NCI-H82 treated with DMSO at 0.1 percent for 48 hours (cell line): Measurements from ENCODE around the gene MAN1A2.
"Not testable (repeated sequence)": the region's sequence is repeated elsewhere in the genome, so short reads cannot be mapped to it uniquely, and the experiment has no call there.

Experiments
- DNase-seq: peaks from one replicate; lab custom pipeline; 2025; ENCODE audit not compliant: unreplicated experiment; lab: John Stamatoyannopoulos, UW

The MAN1A2 gene

DNA sequence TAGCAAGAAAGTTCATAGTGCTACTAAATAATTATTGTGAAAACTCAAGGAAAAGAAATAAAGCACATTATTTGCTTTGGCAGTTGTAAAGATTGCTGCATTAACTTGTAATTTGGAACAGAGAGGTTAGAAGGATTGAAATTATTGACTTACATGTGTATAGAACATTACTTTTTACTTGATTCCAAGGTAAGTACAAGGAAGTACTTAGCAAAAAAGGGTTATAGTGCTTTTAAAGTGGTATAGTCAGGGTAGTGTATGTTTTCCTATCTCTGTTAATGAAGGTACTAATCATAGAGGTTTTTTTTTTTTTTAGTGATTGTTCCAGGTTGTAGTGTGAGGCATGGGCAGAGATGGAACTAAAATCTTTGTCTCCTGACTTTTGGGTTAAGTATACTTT, 29.4 kb downstream of the MAN1A2 start:
- DNase-seq: no peak

DNA sequence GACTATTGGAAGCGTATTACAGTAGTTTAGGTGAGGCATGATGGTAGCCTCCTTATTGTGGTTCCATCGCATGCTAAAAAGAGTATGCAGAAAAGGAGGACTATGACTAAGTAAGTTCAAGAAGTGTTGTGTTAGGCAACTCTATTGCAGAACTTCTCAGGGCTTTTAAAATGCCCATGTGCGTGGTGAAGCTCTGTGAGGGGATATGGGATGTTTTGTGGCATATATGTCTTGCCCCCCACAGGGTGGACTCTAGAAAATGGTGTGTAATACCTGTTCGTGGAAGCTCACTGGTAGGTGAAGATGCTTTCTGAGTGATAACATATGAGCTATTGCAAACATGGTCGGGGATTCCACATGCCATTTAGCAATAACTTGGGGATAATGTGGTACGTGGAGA, 31.7 kb downstream of the MAN1A2 start:
- DNase-seq: no peak

- DNase-seq: no peak
These were observed 34.5 kb downstream of the MAN1A2 start for GRCh38 chr1:117401761-117402160.

- DNase-seq: no peak
These were observed 36.3 kb downstream of the MAN1A2 start for GRCh38 chr1:117403597-117403996.

DNA sequence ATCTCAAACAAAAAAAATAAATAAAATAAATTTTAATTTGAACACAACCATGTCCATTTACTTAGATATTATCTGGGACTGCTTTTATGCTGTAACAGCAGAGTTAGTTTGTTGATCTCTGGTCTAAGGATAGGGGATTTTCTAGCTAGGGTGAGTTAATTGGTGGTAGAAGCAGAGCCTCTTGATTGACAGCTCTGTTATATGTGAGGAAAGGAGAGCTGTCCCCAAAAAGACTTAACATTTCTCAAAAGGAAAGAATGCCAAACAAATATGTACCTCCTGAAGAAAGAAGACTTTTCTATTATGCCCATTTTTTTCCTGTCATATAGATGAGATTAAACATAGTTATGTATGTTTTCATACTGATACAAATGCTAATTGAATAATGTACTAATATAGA, 37.8 kb downstream of the MAN1A2 start:
- no peak for DNase-seq

DNA sequence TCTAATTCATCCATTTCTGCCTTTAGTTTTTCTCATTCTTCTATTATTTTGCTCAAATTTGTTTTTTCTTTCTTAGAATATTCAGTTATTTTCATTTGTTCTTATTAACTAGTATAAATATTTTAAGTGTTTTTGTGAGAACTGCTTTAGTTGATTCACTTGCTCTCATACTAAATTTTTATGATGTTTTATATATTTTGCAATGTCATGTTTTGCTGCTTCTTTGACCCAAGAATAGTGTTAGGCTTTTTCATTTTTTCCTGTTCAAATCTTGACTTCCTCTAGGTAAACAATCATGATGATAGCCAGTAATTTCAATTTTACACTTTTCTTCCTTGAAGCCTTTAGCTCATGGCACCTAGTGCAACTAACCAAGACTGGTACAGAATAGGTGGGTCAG, 45.2 kb downstream of the MAN1A2 start:
- DNase-seq: no peak

DNA sequence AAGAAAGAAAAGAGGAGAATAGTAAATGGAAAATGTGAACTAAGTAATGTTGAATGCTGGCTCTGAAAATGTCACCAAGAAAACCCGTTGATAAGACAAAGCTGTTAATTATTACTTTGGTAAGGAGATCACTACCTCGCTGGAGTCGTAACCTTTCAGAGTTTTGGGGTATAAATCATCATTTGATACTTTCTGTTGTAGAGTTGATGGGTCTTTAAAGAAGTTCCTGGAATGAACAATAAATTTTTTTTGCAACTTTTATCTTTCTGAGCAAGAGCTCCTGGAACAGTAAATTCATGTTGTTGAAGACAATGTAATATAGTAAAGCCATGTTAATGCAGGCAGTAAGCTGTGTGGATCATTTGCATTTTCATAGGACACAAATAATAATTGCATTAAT, 46.2 kb downstream of the MAN1A2 start:
- no peak for DNase-seq

DNA sequence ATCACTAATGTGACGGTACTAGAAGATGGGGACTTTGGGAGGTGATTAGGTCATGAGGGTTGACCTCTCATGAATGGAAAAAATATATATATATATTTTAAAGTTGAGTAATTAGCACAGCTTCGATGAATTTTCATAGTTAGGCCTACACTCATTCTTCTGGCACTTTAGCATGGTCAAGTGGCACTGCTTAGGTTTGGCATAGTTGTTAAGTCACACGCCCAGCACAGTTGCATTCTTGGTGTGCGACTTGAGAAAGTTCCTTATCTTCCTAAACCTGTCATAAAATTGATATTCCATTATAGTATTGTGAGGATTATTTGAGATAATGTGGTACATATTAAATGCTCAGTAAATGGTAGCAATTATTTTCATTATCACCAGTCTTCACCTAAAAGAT, 47.7 kb downstream of the MAN1A2 start:
- DNase-seq: no peak

- DNase-seq: no peak
These were observed 48.8 kb downstream of the MAN1A2 start for GRCh38 chr1:117416004-117416403.

GRCh38 chr1:117416546-117417125, 49.4 kb downstream of the MAN1A2 start:
- DNase-seq: no peak

DNA sequence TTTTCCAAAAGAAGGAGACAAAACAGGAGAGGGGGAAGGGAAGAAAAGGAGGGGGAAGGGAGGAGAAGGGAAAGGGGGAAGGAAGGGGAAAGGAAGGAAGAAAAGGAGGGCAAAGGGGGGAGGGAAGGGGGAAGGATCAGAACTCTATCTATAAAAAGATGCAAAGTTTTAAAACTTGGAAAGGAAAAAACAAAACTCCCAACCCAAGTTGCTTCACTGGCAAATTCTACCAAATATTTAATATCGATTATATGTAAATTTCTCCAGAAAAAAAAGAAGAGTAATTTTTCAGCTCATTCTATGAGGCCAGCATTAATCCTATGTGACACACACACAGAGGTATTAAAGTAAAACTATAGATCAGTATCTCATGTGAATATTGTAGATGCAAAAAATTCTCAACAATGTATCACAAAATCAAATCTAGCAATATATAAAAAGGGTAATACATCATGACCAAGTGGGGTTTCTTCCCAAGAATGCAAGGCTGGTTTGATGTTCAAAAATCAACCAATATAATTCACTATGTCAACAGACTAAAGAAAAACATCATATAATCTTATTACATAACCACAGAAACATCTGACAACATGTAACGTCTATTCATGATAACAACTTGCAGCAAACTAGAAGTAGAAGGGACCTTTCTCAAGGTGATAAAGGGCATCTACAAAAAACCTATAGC, 57.9 kb downstream of the MAN1A2 start:
- no peak for DNase-seq

GRCh38 chr1:117427297-117427696, 60.0 kb downstream of the MAN1A2 start:
- DNase-seq: no peak

- no peak for DNase-seq
These were observed 66.7 kb downstream of the MAN1A2 start for GRCh38 chr1:117433943-117434342.

- DNase-seq: no peak
These were observed 69.3 kb downstream of the MAN1A2 start for GRCh38 chr1:117436513-117436912.

GRCh38 chr1:117447661-117448060, 80.4 kb downstream of the MAN1A2 start:
- no peak for DNase-seq

GRCh38 chr1:117452216-117452615, 85.0 kb downstream of the MAN1A2 start:
- no peak for DNase-seq

- no peak for DNase-seq
These were observed 86.7 kb downstream of the MAN1A2 start for GRCh38 chr1:117453958-117454357.

GRCh38 chr1:117458410-117458809, 91.2 kb downstream of the MAN1A2 start:
- DNase-seq: not testable (repeated sequence)

- DNase-seq: no peak
These were observed 99.5 kb downstream of the MAN1A2 start for GRCh38 chr1:117466761-117467160.

GRCh38 chr1:117467336-117467735, 100.1 kb downstream of the MAN1A2 start:
- DNase-seq: no peak

GRCh38 chr1:117473063-117473462, 105.8 kb downstream of the MAN1A2 start:
- DNase-seq: no peak

DNA sequence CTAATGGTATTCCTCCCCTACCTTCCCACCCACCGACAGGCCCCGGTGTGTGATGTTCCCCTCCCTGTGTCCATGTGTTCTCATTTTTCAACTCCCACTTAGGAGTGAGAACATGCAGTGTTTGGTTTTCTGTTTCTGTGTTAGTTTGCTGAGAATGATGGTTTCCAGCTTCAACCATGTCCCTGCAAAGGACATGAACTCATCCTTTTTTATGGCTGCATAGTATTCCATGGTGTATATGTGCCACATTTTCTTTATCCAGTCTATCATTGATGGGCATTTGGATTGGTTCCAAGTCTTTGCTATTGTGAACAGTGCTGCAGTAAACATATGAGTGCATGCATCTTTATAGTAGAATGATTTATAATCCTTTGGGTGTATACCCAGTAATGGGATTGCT, 108.2 kb downstream of the MAN1A2 start:
- DNase-seq: not testable (repeated sequence)

- no peak for DNase-seq
These were observed 111.8 kb downstream of the MAN1A2 start for GRCh38 chr1:117479086-117479485.
